Stimulated activated CD4-positive, alpha-beta T cell treated with anti-CD3 and anti-CD28 coated beads, TNF-alpha, amount 100 ng/mL, for 1 hour (primary cell): ENCODE data around the gene AFAP1L2.

Source experiments
- DNase-seq, 3 donors: peaks; one replicate each; pipeline ENCODE4 v3.0.0-alpha.2; 2020; ENCODE audit warnings: low read depth in 3 of 3, low spot score in 1 of 3

The AFAP1L2 gene, protein sequence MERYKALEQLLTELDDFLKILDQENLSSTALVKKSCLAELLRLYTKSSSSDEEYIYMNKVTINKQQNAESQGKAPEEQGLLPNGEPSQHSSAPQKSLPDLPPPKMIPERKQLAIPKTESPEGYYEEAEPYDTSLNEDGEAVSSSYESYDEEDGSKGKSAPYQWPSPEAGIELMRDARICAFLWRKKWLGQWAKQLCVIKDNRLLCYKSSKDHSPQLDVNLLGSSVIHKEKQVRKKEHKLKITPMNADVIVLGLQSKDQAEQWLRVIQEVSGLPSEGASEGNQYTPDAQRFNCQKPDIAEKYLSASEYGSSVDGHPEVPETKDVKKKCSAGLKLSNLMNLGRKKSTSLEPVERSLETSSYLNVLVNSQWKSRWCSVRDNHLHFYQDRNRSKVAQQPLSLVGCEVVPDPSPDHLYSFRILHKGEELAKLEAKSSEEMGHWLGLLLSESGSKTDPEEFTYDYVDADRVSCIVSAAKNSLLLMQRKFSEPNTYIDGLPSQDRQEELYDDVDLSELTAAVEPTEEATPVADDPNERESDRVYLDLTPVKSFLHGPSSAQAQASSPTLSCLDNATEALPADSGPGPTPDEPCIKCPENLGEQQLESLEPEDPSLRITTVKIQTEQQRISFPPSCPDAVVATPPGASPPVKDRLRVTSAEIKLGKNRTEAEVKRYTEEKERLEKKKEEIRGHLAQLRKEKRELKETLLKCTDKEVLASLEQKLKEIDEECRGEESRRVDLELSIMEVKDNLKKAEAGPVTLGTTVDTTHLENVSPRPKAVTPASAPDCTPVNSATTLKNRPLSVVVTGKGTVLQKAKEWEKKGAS

DNA sequence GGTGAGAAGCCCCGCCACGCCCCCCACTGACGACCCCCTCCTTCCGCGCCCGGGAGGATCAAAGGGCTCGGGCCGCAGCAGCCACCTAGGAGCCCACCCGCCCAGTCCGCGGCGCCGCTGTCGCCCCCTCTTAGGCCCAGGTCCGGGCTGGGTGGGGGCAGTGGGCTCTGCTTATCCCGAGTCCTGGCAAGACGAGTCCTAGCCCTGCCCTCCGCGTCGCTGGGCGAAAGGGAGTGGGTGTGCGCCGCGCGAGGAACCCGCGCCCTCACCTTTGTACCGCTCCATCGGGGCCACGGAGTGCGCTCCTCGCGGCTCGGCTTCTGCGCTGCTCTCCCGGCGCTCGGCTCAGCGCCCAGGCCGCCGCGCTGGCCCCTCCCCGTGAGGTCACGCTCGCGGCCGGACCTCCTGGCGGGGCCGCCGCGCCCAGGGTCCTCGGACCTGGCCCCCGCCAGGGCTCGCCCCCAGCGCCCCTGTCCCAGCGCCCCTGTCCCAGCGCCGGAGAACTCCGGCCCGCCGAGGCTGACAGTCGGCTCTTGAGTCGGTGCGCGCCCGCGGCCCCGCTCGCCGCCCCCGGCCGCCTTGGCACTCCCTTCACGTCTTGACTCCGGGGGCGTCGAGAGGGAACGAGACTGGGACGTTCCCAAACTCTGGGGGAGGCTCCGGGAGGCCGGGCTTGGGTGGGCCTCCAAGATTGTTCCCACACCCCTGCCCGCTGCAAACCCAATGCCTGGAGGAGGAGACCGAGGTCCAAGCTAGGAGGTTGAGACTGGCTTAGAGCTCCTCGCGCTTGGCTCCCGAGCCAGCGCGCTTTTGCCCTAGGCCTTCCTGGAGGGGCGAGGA lies at the start of gene AFAP1L2:
Gene AFAP1L2 (minus strand): TSS at position 332 of the 840 bp plus-strand sequence. CDS start 47 bp downstream, at position 285.
- no peak for DNase-seq

DNA sequence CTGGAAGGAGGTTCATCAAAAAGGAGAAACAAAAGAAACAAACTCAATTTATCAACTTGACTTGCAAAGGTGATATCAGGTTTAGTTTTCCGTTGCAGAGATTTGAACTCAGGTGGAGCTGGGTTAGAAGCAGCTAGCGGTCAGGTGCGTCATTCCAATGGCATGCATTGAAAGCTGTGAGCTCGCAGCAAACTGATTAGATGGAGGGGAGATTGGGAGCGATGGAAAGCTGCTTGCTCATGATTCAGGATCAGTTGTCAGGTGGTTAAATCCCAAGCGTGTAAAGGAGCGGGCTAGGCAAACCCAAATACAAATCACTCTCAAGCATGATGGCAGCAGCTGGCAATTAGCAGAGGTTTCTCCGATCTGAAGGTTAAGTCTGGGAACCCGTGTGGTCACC lies 49.3 kb upstream of the AFAP1L2 start:
- DNase-seq: no peak

DNA sequence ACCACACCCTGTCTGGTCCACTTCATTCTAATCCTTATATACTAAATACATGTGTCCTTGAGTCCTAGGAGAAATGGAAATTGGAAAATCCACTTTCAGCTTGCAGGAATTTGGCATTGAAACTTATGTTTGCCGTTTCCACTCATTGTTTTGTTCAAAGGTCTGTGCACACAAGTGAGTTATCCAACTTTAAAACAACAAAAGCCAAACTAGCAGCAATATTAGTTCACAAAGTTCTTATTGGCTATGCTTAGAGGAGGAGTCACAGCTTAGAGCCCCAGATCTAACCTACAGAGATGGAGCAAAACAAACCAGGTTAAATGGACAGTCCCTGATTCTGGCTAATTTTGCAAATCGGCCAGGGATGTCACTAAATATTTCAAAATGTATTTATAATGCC lies 44.6 kb upstream of the AFAP1L2 start:
- no peak for DNase-seq

DNA sequence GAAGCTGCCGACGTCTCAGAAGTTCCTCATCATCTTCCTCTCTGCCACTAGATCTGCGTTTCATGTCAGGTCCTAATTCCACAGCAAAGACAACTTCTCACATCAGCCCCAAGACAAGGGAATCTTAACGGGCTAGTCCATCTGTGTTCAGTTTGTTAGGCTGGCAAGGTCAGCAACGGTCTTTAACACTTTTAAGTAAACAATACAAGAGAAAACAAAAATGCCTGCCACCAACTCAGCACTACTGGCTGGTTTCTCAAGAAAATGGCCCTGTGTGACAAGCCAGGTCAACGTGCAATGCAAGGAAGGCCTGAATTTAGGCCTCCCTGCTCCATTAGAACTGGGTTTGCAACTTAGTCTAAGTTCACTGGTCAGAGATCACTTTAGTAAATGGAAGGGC lies 41.0 kb upstream of the AFAP1L2 start:
- no peak for DNase-seq

DNA sequence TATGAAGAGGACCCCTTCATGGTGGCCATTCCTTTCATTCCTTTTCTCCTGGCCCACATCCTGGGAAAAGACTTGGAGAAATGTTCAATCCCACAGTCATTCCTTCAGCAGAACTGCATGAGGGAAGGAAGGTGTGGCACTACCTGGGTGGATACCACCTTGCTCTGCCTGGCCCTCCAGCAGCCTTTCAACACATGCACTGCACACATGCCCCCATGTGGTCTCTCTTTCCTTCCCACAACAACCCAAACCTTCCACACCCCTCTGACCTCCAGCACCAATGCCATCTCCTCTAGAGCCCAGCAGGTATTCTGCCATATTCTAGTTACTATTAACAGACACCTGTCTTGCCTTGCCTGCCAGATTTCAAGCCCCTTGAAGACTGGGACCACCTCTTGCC lies 40.5 kb upstream of the AFAP1L2 start:
- DNase-seq: no peak

DNA sequence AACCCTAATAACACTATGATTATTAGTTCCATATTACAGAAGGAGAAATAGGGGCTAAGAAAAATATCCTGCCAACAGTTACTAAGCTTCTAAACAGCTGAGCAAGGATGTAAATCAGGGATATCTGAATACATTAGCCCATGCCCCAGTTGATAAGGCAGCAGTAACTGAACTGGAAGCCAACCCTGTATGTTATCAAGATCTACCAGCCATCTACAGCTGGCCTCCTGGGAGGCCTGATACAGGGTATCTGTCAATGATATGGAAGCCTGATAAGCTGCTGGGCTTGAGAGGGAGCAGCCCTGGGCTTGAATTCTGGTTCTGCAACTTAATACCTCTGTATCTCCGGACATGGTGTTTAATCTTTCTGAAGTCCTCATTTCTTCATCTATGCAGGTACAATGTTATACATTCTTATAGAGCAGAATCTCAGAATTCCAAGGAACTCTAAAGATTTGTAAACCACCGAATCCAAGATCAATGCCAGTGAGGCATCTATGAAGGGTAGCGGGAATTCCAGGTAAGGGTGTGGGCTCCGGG lies 37.9 kb upstream of the AFAP1L2 start:
- DNase-seq: no peak

DNA sequence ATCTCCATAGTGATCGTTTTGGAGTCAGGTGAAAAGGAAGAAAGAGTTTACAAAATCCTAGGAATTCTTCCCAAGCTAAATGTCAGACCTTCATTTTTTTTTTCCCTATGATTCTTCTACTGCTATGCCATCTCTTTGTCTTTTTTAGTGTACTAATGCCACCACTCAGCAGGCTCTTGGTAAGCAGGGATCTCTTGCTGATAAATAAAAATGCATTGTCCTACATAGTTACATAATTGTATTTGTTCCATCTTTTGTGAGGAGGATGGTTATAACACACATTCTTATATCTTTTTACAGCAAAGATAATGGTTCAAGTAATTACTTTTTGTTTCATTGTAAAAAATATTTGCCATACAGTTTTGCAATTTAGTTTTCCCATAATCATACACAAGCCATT lies 36.8 kb upstream of the AFAP1L2 start:
- no peak for DNase-seq

DNA sequence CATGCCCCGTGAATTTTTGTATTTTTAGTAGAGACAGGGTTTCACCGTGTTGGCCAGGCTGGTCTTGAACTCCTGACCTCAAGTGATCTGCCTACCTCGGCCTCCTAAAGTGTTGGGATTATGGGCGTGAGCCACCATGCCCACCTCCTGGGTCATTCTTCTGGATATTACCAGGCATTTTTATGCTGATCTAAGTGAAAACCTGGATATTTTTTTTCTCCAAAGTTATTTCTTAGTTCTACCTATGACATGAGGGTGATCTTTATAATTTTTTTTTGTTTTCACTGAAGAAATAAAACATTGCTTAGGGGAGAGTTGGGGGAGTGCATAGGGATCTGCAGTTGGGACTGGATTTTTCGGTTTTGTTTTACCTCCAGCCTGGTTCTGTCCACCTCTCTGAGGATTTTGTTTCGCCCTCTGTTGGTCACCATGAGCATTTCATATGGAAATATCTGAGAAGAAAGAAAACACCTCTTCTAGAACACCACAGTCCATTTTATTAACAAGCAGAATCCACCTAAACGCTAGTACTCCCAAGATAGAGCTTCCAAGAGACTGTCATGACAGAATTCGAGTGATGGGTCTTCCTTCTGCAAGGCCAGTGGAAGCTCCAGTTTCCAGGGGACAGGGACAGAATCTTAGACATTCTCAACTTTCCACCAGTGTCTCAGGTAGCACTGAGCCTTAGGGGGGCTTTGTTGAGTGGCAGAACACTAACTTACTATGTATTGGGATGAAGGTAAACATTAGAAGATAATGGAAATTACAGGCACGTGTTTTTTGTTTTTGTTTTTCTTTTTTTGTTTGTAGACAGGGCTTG lies 33.4 kb upstream of the AFAP1L2 start:
- DNase-seq: no peak

DNA sequence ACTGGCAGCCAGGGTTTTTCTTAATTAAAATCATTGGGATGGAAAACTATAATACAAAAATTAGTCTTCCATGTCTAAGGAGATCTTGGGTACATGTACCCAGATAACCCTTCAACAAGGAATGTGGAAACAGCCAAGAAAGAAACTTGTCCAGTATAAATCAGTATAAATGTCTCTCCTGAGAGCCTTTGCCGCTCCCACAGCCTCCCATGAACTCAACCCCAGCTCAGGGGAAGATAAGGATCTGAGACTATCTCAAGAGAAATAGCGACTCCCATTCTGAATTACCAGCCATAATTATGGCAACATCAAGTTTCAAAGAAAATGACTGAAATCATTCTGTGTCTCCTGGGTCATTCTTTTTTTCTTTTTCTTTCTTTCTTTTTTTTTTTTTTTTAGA lies 32.6 kb upstream of the AFAP1L2 start:
- DNase-seq: no peak

DNA sequence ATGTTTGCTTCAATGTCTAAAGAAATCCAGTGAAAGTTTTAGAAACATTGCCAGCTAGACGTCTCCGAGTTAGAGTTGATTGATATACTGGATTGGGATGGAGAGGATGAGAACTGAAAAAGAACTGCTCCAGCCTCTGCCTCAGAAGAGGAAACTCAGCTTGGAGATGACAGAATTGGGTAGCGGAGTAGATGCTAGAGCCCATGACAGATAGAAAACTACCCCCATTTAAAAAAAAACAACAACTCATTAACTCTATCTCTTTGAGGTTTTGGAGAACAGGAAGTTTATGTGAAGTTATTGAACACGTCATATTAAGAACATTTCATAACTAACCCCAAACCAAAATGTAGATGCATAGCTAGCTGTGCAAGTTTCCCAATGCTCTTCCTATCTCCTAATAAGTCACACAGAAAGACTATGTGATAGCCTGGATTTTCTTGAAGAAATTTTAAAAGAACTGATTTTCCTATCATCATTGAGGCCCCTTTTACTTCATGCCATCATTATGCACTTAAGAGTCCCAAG lies 28.3 kb upstream of the AFAP1L2 start:
- no peak for DNase-seq

DNA sequence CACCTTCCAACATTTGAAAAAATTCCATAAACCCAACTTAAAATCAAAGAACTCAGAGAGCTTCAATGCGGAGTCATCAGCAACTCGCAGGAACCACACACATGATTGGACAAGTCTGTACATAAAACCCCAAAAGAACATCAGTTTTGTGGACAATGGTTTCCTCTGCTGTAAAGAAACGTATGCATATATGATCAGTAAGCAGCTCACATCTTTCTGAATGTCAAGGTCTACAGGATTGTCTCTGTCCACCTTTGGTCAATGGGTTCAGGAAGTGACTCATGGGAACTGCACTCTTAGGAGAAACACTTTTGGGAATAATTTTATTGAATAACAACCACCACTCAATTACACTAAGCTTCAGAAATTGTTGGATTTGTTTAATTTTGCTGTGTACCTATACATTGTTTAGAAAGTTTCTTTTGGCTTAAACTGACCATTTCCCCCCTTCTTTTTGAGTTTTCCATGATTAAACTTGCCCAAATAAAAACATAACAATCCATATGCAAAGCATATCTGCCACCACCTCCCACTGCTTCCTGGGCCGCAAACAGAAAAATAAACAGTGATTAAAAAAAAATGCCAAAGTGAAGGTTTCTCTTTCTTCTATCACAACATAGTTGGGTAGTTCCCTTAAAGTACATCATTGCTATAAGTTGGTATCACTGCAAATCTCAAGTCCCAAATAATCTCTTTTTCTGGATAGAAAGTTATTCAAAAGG lies 27.3 kb upstream of the AFAP1L2 start:
- no peak for DNase-seq

DNA sequence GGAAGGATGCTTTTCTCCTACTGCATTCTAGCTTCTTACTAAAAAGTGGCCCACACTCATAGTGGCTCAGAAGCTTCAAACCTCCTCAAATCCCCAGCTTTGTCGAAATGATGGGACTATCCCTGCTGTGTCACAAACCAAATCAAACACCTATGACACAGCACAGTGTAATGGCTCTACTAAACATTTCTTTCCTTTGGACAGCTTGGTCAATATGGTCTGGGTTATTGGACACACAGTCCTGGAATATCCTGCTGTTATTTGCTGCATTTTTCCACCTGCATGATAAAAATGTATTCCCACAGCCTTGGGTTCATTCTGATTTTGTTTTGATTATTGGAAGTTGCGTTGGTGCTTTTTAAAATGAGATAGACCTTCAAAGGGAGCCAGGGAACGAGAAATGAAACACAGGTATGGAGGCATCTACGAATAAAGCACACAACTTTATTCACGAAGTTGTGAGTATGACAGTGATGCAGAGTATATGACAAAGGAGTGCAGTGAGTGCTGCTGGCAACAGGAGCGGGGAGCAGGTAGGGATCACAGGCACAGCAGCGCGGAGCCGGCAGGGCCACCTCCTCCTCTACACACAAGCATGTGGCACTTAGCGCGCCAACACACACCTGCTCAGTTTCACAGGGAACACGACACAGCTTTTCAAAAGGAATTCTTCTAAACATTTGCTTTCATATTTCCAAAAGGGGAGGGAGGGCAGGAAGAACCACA lies 26.5 kb upstream of the AFAP1L2 start:
- DNase-seq: no peak

DNA sequence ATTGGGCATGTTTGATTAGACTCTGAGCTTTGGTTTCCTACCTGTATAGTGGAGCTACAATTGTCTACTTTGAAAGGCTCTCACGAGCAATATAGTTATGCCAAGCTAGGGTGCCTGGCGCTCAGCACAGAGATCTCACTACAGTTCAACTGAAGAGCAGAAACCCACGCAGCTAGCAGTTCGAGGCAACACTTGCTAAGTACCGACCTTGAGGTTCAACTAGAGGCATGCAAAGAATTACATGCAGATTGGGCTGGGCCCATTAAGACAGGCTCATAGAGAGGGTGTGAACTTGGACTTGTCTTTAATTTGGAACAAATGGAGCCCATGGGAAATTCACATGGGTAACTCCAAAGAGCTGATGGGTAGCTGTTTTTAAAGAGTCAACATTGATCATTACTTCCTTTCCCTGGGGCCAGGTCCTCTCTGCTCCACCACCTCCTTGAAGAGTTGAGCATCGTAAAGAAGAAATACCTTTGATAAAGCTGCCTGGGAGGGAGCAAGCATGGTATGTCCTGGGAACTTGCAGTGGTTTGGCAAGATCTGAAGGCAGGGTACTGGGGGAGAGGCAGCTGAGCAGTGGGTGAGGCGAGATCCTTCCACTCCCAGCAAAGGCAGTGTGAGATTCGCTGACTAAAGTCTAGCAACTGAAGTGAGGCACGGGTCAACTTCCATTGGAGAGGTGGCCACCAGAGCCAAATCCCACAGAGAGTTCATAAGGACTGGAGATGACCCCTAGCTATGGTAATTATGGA lies 25.5 kb upstream of the AFAP1L2 start:
- DNase-seq: no peak

DNA sequence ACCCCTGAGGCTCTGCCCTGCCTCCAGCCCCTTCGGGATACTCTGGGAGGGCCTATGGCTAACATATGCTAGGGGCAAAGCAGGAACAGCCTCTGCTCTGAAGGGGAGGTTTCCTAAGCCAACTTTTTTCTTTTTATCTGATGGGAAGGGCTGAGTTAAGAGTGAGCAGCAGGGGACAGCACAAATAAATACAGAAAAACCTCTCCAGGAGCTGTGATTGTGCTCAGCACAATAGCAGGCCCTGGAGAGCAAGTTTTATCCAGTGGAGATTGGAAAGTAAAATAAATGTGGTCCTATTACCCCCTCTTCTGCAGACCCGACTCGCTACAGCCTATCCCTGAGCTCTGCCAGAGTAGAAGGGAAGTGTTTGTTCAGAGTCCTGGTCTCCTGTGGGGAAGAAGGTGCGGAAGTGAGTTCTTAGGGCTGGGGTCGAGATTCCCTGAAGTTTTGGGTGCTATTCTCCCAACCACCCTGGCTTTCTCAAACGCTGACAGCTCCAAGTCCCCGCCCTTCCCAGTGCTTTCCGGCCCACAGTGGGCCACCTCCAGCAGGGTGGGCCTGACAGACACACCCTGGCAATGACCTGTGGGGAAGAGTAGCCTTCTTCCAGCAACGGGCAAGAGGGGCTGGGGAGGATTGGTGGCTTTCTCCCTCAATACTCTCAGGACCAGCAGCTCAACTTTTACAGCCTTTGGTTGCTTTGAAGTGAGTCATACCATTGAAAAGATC lies 23.0 kb upstream of the AFAP1L2 start:
- DNase-seq: no peak

DNA sequence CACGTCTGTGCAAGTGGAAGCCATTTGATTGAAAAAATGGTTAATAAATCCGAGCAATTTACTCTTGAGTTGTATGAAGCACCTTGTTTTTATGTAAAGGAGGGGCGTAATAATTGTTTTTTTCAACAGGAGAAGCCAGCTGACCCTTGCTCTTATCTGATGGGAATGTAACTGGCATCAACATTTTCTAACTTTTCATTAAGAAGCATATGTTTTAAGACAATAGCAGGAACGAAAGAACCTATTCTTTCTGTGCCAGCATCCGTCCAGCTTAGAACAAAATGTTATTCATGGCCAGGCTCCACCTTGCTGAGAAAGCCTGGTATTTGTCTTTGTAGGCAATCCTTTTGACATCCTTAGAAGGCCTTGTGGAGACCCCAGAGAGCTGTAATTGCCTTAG lies 22.2 kb upstream of the AFAP1L2 start:
- no peak for DNase-seq

DNA sequence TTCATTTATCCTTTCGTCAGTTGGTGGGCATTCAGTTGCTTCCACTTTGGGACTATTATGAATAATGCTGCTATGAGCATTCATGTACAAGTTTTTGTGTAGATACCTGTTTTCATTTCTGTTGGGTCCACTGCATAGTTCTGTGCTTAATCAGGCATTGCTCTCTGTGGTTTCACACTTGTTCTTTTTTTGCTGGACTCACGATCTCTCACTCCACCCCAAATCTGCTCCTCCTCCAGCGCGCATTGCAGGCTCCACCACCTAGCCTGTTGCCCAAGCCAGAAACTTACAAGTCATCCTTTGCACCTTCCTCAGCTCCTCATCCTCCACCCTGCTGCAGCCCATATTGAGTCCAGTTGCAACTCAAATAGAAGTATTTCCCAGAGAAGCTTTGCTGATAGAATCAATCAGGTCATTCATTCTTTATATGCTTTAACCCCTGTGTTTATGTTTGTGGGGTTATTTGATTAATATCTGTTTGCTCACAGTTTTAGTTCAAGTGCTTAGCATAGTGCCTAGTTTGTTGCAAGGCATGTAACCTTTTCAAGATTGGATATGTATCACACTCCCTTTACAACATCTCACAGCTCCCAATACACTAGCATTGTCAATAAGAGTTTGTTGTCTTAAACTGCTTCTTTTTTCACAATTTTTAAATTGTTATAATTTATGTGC lies 16.6 kb upstream of the AFAP1L2 start:
- no peak for DNase-seq

DNA sequence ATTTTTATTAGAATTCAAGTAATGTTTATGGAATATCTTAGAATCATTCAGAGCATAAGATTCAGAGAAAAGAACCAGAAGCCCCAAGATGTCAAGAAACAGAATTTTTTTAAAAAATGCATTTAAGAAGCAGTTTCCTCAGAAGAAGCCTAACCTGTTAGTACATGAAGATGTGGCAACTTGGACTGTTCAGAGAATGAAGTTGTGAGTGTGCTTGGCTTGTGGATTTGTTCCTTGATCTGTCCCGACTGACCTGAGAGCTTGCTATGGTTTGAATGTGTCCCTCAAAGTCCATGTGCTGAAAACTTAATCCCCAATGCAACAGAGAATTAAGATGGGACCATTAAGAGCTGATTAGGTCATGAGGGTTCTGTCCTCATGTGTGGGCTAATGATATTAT lies 13.8 kb upstream of the AFAP1L2 start:
- no peak for DNase-seq
